Measurements from ENCODE around the gene STK4. TPM values are rescaled to one million over a fixed set of nuclear protein-coding genes. Genes with fewer than 3 reads are reported as not detected.

The STK4 gene
- total RNA-seq, 1 experiment from 2014 or later = 41.2 TPM

- no peak overlapping the region for H3K4me3 Mint-ChIP-seq
- H3K4me1 Mint-ChIP-seq = peaks cover 37% of the 10 kb centered on the region
- H3K27ac Mint-ChIP-seq = no peak overlapping the region
- peaks cover 40% of the 10 kb centered on the region for H3K27me3 Mint-ChIP-seq (ENCODE audit: low read depth)
- TF ChIP-seq, protein P1, sequence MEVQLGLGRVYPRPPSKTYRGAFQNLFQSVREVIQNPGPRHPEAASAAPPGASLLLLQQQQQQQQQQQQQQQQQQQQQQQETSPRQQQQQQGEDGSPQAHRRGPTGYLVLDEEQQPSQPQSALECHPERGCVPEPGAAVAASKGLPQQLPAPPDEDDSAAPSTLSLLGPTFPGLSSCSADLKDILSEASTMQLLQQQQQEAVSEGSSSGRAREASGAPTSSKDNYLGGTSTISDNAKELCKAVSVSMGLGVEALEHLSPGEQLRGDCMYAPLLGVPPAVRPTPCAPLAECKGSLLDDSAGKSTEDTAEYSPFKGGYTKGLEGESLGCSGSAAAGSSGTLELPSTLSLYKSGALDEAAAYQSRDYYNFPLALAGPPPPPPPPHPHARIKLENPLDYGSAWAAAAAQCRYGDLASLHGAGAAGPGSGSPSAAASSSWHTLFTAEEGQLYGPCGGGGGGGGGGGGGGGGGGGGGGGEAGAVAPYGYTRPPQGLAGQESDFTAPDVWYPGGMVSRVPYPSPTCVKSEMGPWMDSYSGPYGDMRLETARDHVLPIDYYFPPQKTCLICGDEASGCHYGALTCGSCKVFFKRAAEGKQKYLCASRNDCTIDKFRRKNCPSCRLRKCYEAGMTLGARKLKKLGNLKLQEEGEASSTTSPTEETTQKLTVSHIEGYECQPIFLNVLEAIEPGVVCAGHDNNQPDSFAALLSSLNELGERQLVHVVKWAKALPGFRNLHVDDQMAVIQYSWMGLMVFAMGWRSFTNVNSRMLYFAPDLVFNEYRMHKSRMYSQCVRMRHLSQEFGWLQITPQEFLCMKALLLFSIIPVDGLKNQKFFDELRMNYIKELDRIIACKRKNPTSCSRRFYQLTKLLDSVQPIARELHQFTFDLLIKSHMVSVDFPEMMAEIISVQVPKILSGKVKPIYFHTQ (CRISPR knock-in tag; IDR thresholded peaks at IDR 0.05) = no peak
- TF ChIP-seq IRF1 (CRISPR knock-in tag; IDR thresholded peaks at IDR 0.05) (no peak), NR1H2 (CRISPR knock-in tag; IDR thresholded peaks at IDR 0.05) (no peak), CREM (CRISPR knock-in tag; IDR thresholded peaks at IDR 0.05) (no peak), ZNF219 (CRISPR knock-in tag; IDR thresholded peaks at IDR 0.05; ENCODE audit: borderline replicate concordance) (no peak), SP1 (CRISPR knock-in tag; conservative IDR thresholded peaks at IDR 0.05) (no peak), ZNF138 (CRISPR knock-in tag; conservative IDR thresholded peaks at IDR 0.05) (no peak), NFATC4 (CRISPR knock-in tag; IDR thresholded peaks at IDR 0.05) (no peak), ESRRA (CRISPR knock-in tag; IDR thresholded peaks at IDR 0.05; ENCODE audit: borderline replicate concordance) (no peak), SMAD3 (CRISPR knock-in tag; IDR thresholded peaks at IDR 0.05; ENCODE audit: borderline replicate concordance) (no peak), HMGA2 (CRISPR knock-in tag; IDR thresholded peaks at IDR 0.05) (no peak), USF1 (CRISPR knock-in tag; IDR thresholded peaks at IDR 0.05) (no peak), ZNF396 (CRISPR knock-in tag; IDR thresholded peaks at IDR 0.05; ENCODE audit: borderline replicate concordance) (no peak), IRF2 (CRISPR knock-in tag; IDR thresholded peaks at IDR 0.05; ENCODE audit: borderline replicate concordance, low read depth) (no peak), KAT7 (CRISPR knock-in tag; IDR thresholded peaks at IDR 0.05; ENCODE audit: borderline replicate concordance) (no peak)
- TF ChIP-seq, protein P2, sequence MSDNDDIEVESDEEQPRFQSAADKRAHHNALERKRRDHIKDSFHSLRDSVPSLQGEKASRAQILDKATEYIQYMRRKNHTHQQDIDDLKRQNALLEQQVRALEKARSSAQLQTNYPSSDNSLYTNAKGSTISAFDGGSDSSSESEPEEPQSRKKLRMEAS (CRISPR knock-in tag; IDR thresholded peaks at IDR 0.05) = no peak
- TF ChIP-seq, protein P3, sequence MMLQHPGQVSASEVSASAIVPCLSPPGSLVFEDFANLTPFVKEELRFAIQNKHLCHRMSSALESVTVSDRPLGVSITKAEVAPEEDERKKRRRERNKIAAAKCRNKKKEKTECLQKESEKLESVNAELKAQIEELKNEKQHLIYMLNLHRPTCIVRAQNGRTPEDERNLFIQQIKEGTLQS (CRISPR knock-in tag; conservative IDR thresholded peaks at IDR 0.05) = no peak
- TF ChIP-seq, protein P4, sequence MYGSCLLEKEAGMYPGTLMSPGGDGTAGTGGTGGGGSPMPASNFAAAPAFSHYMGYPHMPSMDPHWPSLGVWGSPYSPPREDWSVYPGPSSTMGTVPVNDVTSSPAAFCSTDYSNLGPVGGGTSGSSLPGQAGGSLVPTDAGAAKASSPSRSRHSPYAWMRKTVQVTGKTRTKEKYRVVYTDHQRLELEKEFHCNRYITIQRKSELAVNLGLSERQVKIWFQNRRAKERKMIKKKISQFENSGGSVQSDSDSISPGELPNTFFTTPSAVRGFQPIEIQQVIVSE (CRISPR knock-in tag; IDR thresholded peaks at IDR 0.05; ENCODE audit: borderline replicate concordance) = no peak
- TF ChIP-seq, protein P5, sequence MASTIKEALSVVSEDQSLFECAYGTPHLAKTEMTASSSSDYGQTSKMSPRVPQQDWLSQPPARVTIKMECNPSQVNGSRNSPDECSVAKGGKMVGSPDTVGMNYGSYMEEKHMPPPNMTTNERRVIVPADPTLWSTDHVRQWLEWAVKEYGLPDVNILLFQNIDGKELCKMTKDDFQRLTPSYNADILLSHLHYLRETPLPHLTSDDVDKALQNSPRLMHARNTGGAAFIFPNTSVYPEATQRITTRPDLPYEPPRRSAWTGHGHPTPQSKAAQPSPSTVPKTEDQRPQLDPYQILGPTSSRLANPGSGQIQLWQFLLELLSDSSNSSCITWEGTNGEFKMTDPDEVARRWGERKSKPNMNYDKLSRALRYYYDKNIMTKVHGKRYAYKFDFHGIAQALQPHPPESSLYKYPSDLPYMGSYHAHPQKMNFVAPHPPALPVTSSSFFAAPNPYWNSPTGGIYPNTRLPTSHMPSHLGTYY (CRISPR knock-in tag; IDR thresholded peaks at IDR 0.05) = no peak
- TF ChIP-seq, protein P6, sequence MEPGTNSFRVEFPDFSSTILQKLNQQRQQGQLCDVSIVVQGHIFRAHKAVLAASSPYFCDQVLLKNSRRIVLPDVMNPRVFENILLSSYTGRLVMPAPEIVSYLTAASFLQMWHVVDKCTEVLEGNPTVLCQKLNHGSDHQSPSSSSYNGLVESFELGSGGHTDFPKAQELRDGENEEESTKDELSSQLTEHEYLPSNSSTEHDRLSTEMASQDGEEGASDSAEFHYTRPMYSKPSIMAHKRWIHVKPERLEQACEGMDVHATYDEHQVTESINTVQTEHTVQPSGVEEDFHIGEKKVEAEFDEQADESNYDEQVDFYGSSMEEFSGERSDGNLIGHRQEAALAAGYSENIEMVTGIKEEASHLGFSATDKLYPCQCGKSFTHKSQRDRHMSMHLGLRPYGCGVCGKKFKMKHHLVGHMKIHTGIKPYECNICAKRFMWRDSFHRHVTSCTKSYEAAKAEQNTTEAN (CRISPR knock-in tag; IDR thresholded peaks at IDR 0.05) = no peak
- no peaks in the 10 kb centered on the region for H3K9me3 Mint-ChIP-seq
- no peak for ATAC-seq
- H3K36me3 Mint-ChIP-seq = 0 out of 2 replicates have a peak, but pooled peaks cover 3% of the 10 kb centered on the region
- no peak for DNase-seq (ENCODE audit: low spot score)
- ChIA-PET CTCF (no interaction called here), POLR2A (no interaction called here)
Measured at GRCh38 chr20:44961870-44962267, 4.4 kb upstream of the STK4 start.
